GM12864 (cell line): Measurements from ENCODE around the gene SNAPC4.

Source experiments
- DNase-seq: peaks from one replicate; pipeline ENCODE4 v3.0.0-alpha.2; 2011; ENCODE audit warnings: low read depth
- H3K4me3 ChIP-seq: 2 replicates; pipeline ENCODE4 v1.5.1; 2011; ENCODE audit warnings: mild to moderate bottlenecking, low read depth, low read length, control low read depth
- TF ChIP-seq, protein P1 (sequence below): IDR thresholded peaks from 2 replicates; pipeline ENCODE4 v1.5.1; 2011; ENCODE audit warnings: low read depth, mild to moderate bottlenecking, moderate library complexity, low read length, control low read depth, inconsistent platforms; ENCODE audit errors: missing control alignments

Gene SNAPC4

DNA sequence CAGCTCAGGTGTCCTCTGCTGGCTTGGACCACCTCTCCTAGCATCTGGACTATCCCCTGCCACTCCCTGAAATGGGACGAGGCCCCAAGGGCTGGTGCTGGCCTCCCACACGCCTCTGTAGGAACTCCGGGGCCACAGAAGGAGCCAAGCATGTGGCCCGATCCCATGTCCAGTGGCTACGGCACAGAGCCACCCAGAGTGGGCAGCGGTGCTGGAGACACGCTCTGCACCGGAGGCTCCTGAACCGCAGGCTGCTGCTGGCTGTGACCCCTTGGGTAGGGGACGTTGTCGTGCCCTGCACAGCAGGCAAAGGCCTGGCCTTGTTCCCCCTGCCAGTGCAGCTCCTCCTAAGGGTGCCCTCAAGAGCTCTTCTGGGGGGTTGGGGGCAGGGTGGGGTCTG is 20.1 kb downstream of the SNAPC4 start:
- no peak overlapping the region for H3K4me3 ChIP-seq
- DNase-seq = no peak
- TF ChIP-seq, protein P1, sequence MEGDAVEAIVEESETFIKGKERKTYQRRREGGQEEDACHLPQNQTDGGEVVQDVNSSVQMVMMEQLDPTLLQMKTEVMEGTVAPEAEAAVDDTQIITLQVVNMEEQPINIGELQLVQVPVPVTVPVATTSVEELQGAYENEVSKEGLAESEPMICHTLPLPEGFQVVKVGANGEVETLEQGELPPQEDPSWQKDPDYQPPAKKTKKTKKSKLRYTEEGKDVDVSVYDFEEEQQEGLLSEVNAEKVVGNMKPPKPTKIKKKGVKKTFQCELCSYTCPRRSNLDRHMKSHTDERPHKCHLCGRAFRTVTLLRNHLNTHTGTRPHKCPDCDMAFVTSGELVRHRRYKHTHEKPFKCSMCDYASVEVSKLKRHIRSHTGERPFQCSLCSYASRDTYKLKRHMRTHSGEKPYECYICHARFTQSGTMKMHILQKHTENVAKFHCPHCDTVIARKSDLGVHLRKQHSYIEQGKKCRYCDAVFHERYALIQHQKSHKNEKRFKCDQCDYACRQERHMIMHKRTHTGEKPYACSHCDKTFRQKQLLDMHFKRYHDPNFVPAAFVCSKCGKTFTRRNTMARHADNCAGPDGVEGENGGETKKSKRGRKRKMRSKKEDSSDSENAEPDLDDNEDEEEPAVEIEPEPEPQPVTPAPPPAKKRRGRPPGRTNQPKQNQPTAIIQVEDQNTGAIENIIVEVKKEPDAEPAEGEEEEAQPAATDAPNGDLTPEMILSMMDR = no peak

DNA sequence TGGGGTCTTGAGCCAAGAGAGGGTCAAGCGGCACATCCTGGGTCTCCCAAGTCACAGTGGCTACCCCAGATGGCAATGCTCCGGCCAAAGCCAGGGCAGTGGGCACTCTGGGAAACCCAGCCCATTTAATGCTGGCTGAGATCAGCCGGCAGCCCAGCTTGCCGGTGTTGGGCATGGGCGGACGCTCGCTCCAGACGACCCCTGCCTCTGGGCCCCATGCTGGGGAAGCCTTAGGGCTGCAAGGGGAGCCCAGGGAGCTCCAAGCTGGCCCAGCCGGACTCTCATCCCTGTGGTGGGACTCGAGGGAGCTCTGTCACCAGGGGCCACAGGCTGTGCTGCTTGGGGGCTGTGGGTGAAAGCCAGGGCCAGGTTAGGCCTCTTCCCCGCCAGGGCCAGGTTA is 20.6 kb downstream of the SNAPC4 start:
- DNase-seq = no peak
- TF ChIP-seq, protein P1 = no peak
- H3K4me3 ChIP-seq = no peak overlapping the region

DNA sequence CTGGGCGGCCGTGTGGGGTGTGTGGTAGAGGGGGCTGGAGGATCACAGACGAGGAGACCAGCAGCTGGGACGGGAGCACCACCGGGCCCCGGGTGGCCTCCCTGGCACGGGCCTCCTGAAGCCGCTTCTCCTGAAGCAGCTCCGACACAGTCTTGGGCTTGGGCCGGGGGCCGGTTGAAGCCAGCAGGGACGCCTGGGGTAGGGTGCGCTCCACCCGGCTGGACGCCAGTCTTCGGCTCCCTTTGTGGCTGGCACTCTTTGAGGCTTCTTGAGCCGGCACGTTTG is 21.0 kb downstream of the SNAPC4 start:
- TF ChIP-seq, protein P1 = no peak
- no peak overlapping the region for H3K4me3 ChIP-seq
- DNase-seq = no peak

DNA sequence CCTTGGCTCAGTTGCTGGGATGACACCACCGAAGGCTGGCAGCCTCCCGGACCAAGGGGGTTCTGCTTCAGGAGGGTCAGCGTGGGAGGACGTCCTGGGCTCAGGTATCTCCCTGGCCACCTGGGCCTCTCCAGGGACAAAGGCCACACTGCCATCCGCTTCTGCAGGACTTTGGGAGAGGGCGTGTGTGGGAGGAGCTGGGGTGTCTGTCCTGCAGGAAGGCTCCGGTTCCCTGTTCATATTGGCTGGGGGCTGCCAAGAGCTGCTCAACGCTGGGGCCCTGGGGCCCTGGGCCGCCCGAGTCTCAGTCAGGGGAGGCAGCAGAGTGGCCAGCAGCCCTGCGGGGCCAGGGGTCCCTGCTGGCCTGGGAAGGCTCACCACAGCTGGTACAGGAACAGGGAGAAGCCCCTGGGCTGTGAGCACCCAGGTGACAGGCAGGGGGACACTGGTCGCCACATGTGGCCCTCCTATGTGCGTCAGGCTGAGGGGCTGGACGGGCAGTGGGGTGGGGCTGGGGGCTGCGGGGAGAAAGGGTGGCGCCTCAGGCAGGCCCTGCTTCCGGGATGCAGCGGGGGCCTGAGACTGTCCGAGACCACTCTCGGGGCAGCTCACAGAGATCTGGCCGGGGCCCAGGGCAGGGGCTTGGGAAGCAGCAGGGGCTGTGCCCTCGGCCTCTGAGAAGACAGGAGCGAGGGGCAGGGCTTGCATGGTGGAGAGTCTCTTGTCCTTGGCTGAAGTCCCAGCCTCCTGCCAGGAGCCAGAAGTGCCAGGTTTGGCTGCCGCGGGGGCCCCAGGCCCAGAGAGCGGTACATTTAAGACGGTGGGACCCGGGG is 21.6 kb downstream of the SNAPC4 start:
- H3K4me3 ChIP-seq = no peak overlapping the region
- TF ChIP-seq, protein P1 = no peak

DNA sequence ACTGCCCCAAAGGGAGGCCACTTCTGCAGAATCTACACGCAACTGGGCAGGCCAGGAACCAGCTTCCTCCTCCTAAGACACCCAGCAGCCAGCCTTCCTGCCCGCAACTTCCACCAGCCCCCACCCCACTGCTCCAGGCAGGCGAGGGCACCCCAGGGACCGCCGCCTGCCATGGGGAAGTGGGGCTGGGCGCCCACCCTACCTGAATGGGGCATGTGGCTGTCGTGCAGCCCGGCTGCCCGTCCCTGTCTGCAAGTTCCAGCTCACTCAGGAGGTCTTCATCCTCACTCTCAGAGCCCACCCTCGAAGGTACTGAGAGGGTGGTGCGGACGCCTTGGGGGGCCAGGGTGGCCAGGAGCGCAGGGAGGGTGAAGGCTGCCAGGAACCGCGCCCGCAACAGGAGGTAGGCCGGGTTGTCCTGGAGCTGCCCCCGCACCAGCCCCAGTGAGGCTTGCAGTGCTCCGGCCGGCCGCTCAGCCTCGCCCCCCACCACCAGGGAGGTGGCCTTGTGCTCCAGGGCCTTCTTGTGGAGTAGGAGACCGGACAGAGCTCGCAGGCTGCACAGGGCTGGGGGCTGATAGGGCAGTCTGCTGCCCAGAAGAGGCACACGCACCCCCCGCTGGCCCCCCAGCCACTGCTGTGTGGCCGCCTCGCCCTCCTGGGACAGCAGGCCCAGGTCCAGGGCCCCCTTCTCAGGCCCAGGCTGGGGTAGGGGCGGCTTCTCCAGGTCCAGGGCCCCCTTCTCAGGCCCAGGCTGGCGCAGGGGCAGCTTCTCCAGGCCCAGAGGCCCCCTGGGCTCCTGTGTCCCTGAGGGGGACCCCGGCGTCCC is 22.4 kb downstream of the SNAPC4 start:
- DNase-seq = no peak
- no peak overlapping the region for H3K4me3 ChIP-seq

More for the DNA sequence above, 21.6 kb downstream of the SNAPC4 start:
- DNase-seq = no peak

DNA sequence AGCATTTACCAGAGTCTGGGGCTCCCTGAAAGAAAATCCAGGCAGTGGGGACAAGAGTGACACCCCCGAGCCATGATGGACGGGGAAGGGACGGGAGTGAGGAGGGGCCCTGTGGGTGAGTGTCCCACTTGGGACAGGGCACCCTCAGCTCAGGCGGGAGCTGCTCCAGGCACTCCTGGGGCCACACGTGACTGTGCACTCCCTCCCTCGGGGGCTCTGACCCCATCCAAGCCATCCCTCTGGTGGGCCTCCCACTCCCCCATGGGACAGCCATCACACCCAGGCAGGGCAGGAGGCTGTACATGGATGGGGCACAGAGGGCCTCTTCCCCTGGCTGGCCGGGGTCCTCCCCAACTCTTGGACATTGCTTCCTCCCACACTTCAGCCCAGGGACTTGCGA is 23.5 kb downstream of the SNAPC4 start:
- TF ChIP-seq, protein P1 = no peak
- no peak overlapping the region for H3K4me3 ChIP-seq
- no peak for DNase-seq

More for the DNA sequence above, 22.4 kb downstream of the SNAPC4 start:
- TF ChIP-seq, protein P1 = no peak

DNA sequence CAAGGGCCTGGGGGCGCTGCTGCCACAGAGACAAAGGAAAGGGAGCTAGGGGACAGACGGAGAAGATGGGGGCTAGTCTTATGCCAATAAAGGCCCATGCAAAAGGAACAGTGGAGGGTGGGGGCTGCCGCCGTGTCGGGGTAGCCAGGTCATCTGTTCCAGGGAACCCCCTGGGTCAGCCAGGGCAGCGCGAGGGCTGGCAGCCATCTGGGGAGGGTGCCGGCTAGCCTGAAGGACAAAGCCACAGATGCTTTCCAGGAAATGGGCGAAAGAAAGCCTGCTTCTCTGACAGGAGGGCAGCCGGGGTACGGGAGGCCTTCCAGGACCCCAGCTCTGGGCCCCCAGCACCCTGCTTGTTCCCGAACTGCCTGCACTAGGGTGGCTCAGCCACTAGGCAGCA is 24.9 kb downstream of the SNAPC4 start:
- no peak for DNase-seq
- TF ChIP-seq, protein P1 = no peak

More for the DNA sequence above, 24.9 kb downstream of the SNAPC4 start:
- no peak overlapping the region for H3K4me3 ChIP-seq
